Measurements from ENCODE around the gene PVALEF. TPM values are rescaled to one million over a fixed set of nuclear protein-coding genes. Genes with fewer than 3 reads are reported as not detected.

PVALEF gene
- total and polyA plus RNA-seq, 2 of the 13 experiments (the other 11 are each of a cell fraction or from before 2014, with no cell fraction given) = 0.18 TPM

DNA sequence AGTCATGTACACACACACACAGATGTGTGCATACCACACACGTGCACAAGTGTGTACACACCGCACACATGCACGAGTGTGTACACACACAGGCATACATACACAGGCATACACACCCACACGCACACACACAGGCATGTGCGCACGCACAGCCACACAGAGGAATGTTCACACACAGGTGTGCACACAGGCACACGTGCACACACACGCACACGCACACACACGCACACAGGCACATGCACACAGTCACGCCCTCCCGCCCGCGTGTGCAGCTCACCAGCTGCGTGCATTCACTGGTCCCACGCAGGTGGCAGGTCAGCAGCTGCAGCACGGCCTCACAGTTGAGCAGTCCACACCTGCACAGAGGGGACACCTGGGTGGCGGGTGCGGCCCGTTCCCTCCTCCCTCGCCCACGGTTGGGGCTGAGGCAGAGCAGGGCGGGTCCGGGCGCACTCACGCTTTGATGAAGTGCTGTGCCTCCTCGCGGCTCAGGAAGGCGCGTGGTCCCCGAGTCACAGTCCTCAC lies 65.9 kb downstream of the PVALEF start (continued):
- TF ChIP-seq, protein P1, sequence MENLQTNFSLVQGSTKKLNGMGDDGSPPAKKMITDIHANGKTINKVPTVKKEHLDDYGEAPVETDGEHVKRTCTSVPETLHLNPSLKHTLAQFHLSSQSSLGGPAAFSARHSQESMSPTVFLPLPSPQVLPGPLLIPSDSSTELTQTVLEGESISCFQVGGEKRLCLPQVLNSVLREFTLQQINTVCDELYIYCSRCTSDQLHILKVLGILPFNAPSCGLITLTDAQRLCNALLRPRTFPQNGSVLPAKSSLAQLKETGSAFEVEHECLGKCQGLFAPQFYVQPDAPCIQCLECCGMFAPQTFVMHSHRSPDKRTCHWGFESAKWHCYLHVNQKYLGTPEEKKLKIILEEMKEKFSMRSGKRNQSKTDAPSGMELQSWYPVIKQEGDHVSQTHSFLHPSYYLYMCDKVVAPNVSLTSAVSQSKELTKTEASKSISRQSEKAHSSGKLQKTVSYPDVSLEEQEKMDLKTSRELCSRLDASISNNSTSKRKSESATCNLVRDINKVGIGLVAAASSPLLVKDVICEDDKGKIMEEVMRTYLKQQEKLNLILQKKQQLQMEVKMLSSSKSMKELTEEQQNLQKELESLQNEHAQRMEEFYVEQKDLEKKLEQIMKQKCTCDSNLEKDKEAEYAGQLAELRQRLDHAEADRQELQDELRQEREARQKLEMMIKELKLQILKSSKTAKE (CRISPR knock-in tag; IDR thresholded peaks at IDR 0.05; ENCODE audit: borderline replicate concordance) = 0 out of 2 replicates have a peak, but pooled peaks have one; percentile 31
- TF ChIP-seq, protein P2, sequence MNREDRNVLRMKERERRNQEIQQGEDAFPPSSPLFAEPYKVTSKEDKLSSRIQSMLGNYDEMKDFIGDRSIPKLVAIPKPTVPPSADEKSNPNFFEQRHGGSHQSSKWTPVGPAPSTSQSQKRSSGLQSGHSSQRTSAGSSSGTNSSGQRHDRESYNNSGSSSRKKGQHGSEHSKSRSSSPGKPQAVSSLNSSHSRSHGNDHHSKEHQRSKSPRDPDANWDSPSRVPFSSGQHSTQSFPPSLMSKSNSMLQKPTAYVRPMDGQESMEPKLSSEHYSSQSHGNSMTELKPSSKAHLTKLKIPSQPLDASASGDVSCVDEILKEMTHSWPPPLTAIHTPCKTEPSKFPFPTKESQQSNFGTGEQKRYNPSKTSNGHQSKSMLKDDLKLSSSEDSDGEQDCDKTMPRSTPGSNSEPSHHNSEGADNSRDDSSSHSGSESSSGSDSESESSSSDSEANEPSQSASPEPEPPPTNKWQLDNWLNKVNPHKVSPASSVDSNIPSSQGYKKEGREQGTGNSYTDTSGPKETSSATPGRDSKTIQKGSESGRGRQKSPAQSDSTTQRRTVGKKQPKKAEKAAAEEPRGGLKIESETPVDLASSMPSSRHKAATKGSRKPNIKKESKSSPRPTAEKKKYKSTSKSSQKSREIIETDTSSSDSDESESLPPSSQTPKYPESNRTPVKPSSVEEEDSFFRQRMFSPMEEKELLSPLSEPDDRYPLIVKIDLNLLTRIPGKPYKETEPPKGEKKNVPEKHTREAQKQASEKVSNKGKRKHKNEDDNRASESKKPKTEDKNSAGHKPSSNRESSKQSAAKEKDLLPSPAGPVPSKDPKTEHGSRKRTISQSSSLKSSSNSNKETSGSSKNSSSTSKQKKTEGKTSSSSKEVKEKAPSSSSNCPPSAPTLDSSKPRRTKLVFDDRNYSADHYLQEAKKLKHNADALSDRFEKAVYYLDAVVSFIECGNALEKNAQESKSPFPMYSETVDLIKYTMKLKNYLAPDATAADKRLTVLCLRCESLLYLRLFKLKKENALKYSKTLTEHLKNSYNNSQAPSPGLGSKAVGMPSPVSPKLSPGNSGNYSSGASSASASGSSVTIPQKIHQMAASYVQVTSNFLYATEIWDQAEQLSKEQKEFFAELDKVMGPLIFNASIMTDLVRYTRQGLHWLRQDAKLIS (CRISPR knock-in tag; IDR thresholded peaks at IDR 0.05) = no peak
- TF ChIP-seq, protein P3, sequence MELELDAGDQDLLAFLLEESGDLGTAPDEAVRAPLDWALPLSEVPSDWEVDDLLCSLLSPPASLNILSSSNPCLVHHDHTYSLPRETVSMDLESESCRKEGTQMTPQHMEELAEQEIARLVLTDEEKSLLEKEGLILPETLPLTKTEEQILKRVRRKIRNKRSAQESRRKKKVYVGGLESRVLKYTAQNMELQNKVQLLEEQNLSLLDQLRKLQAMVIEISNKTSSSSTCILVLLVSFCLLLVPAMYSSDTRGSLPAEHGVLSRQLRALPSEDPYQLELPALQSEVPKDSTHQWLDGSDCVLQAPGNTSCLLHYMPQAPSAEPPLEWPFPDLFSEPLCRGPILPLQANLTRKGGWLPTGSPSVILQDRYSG (CRISPR knock-in tag; IDR thresholded peaks at IDR 0.05) = no peak
- TF ChIP-seq SMARCE1 (IDR thresholded peaks at IDR 0.05; ENCODE audit: borderline replicate concordance) (no peak), ZNF780A (CRISPR knock-in tag; IDR thresholded peaks at IDR 0.05) (0 out of 2 replicates have a peak, but pooled peaks have one; percentile 33), GPN1 (CRISPR knock-in tag; IDR thresholded peaks at IDR 0.05; ENCODE audit: borderline replicate concordance) (no peak), JUNB (CRISPR knock-in tag; IDR thresholded peaks at IDR 0.05; ENCODE audit: borderline replicate concordance) (0 out of 2 replicates have a peak, but pooled peaks have one; percentile 26), TARDBP (CRISPR knock-in tag; IDR thresholded peaks at IDR 0.05) (no peak), MATR3 (CRISPR knock-in tag; IDR thresholded peaks at IDR 0.05) (no peak), CHD2 (IDR thresholded peaks at IDR 0.05; ENCODE audit: low read depth, low read length) (no peak)
- TF ChIP-seq, protein P4, sequence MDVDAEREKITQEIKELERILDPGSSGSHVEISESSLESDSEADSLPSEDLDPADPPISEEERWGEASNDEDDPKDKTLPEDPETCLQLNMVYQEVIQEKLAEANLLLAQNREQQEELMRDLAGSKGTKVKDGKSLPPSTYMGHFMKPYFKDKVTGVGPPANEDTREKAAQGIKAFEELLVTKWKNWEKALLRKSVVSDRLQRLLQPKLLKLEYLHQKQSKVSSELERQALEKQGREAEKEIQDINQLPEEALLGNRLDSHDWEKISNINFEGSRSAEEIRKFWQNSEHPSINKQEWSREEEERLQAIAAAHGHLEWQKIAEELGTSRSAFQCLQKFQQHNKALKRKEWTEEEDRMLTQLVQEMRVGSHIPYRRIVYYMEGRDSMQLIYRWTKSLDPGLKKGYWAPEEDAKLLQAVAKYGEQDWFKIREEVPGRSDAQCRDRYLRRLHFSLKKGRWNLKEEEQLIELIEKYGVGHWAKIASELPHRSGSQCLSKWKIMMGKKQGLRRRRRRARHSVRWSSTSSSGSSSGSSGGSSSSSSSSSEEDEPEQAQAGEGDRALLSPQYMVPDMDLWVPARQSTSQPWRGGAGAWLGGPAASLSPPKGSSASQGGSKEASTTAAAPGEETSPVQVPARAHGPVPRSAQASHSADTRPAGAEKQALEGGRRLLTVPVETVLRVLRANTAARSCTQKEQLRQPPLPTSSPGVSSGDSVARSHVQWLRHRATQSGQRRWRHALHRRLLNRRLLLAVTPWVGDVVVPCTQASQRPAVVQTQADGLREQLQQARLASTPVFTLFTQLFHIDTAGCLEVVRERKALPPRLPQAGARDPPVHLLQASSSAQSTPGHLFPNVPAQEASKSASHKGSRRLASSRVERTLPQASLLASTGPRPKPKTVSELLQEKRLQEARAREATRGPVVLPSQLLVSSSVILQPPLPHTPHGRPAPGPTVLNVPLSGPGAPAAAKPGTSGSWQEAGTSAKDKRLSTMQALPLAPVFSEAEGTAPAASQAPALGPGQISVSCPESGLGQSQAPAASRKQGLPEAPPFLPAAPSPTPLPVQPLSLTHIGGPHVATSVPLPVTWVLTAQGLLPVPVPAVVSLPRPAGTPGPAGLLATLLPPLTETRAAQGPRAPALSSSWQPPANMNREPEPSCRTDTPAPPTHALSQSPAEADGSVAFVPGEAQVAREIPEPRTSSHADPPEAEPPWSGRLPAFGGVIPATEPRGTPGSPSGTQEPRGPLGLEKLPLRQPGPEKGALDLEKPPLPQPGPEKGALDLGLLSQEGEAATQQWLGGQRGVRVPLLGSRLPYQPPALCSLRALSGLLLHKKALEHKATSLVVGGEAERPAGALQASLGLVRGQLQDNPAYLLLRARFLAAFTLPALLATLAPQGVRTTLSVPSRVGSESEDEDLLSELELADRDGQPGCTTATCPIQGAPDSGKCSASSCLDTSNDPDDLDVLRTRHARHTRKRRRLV (CRISPR knock-in tag; IDR thresholded peaks at IDR 0.05) = no peak
- TF ChIP-seq, protein P5, sequence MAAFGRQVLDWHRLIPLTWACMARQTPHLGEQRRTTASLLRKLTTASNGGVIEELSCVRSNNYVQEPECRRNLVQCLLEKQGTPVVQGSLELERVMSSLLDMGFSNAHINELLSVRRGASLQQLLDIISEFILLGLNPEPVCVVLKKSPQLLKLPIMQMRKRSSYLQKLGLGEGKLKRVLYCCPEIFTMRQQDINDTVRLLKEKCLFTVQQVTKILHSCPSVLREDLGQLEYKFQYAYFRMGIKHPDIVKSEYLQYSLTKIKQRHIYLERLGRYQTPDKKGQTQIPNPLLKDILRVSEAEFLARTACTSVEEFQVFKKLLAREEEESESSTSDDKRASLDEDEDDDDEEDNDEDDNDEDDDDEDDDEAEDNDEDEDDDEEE (CRISPR knock-in tag; IDR thresholded peaks at IDR 0.05) = no peak
- TF ChIP-seq, protein P6, sequence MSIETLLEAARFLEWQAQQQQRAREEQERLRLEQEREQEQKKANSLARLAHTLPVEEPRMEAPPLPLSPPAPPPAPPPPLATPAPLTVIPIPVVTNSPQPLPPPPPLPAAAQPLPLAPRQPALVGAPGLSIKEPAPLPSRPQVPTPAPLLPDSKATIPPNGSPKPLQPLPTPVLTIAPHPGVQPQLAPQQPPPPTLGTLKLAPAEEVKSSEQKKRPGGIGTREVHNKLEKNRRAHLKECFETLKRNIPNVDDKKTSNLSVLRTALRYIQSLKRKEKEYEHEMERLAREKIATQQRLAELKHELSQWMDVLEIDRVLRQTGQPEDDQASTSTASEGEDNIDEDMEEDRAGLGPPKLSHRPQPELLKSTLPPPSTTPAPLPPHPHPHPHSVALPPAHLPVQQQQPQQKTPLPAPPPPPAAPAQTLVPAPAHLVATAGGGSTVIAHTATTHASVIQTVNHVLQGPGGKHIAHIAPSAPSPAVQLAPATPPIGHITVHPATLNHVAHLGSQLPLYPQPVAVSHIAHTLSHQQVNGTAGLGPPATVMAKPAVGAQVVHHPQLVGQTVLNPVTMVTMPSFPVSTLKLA (IDR thresholded peaks at IDR 0.05) = peak; percentile 15; the same call in 1 of the 2 replicates
